Measurements from ENCODE around the gene DNM2.
A peak's percentile ranks its signal among the peaks of the same experiment; 100 is the strongest.

The DNM2 gene

DNA sequence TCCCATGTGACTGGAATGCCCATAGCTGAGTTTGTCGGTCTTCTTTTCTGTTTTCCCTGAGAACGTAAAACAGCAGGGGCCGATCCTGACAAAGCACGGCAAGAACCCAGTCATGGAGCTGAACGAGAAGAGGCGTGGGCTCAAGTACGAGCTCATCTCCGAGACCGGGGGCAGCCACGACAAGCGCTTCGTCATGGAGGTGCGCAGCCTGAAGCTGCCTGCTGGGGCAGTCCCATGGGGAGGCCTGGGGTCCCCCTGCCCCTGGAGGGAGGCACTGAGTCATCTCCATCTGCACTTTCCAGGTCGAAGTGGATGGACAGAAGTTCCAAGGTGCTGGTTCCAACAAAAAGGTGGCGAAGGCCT, 34.8 kb upstream of the DNM2 start:
- Histone ChIP-seq H3K27ac (ENCODE audit: extremely low read depth, low read depth, low read length) (no peak overlapping the region), H3K4me1 (ENCODE audit: control insufficient read depth, insufficient read depth, low read length) (no peaks in the 10 kb centered on the region), H3K36me3 (ENCODE audit: control insufficient read depth in 2 of 2, insufficient read depth in 1 of 2, low read length in 2 of 2) (peaks cover 28 to 100% of the 10 kb centered on the region in 2 experiments), H3K9me3 (ENCODE audit: control insufficient read depth, insufficient read depth, low read depth, low read length) (no peaks in the 10 kb centered on the region), H3K4me3 (ENCODE audit: low read depth, low read length) (no peak overlapping the region)
- CTCF ChIA-PET = interaction anchor here (0.7 to 2.4 kb wide), 2 partner anchors 17 to 130 kb away, joined by 3 to 6 read pairs; no protein-coding TSS in a partner anchor
- POLR2A ChIA-PET = interaction anchor here (1.2 kb wide), 1 partner anchor 13 kb away, joined by 5 read pairs; no protein-coding TSS in a partner anchor
- TF ChIP-seq ZNF37A (tag by site-specific recombination; IDR thresholded peaks at IDR 0.05) = no peak
- TF ChIP-seq ZNF600 (tag by site-specific recombination; IDR thresholded peaks at IDR 0.05) = peak; percentile 37; the same call in 1 of the 2 replicates
- 0 out of 2 replicates have a peak, but pooled peaks have one; percentile 42 for TF ChIP-seq ZIC2 (tag by site-specific recombination; IDR thresholded peaks at IDR 0.05)
- TF ChIP-seq ZNF623 (tag by site-specific recombination; IDR thresholded peaks at IDR 0.05) = no peak
- TF ChIP-seq ZNF473 (tag by site-specific recombination; IDR thresholded peaks at IDR 0.05) = no peak

DNA sequence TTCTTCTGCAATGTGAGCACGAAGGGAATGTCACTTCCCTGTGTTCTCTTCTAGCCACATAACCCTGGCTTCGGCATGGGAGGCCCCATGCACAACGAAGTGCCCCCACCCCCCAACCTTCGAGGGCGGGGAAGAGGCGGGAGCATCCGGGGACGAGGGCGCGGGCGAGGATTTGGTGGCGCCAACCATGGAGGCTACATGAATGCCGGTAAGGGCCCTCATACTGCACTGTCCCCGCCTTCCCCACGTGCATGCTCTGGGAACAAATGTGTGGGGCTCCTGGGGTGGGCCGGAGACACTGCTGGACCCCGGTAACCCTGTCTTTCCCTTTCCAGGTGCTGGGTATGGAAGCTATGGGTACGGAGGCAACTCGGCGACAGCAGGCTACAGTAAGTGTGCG, 34.3 kb upstream of the DNM2 start:
- Histone ChIP-seq H3K4me3 (ENCODE audit: low read depth, low read length) (no peak overlapping the region), H3K36me3 (ENCODE audit: control insufficient read depth in 2 of 2, insufficient read depth in 1 of 2, low read length in 2 of 2) (peaks cover 23 to 100% of the 10 kb centered on the region in 2 experiments), H3K27ac (ENCODE audit: extremely low read depth, low read depth, low read length) (no peak overlapping the region), H3K4me1 (ENCODE audit: control insufficient read depth, insufficient read depth, low read length) (no peaks in the 10 kb centered on the region), H3K9me3 (ENCODE audit: control insufficient read depth, insufficient read depth, low read depth, low read length) (no peaks in the 10 kb centered on the region)
- CTCF ChIA-PET = no interaction called here
- no peak for TF ChIP-seq KLF9 (tag by site-specific recombination; IDR thresholded peaks at IDR 0.05; ENCODE audit: low read depth)
- TF ChIP-seq ATF2 (tag by site-specific recombination; IDR thresholded peaks at IDR 0.05; ENCODE audit: low read depth) = no peak
- no peak for TF ChIP-seq ZNF596 (tag by site-specific recombination; IDR thresholded peaks at IDR 0.05)
- no peak for TF ChIP-seq EGR2 (tag by site-specific recombination; IDR thresholded peaks at IDR 0.05; ENCODE audit: low read depth)
- no peak for TF ChIP-seq ZNF670 (tag by site-specific recombination; IDR thresholded peaks at IDR 0.05; ENCODE audit: low read depth)
- no peak for TF ChIP-seq ZSCAN23 (tag by site-specific recombination; IDR thresholded peaks at IDR 0.05)
- TF ChIP-seq ZNF121 (tag by site-specific recombination; IDR thresholded peaks at IDR 0.05) = no peak
- no peak for TF ChIP-seq ZNF350 (tag by site-specific recombination; IDR thresholded peaks at IDR 0.05)
- POLR2A ChIA-PET = interaction anchor here (1.2 kb wide), 1 partner anchor 12 kb away, joined by 5 read pairs; no protein-coding TSS in a partner anchor

- Histone ChIP-seq H3K36me3 (ENCODE audit: control insufficient read depth in 2 of 2, insufficient read depth in 1 of 2, low read length in 2 of 2) (peaks cover 29 to 100% of the 10 kb centered on the region in 2 experiments), H3K9me3 (ENCODE audit: control insufficient read depth, insufficient read depth, low read depth, low read length) (no peaks in the 10 kb centered on the region), H3K27ac (ENCODE audit: extremely low read depth, low read depth, low read length) (no peak overlapping the region), H3K4me1 (ENCODE audit: control insufficient read depth, insufficient read depth, low read length) (no peaks in the 10 kb centered on the region), H3K4me3 (ENCODE audit: low read depth, low read length) (no peak overlapping the region)
- ChIA-PET CTCF (no interaction called here), POLR2A (no interaction called here)
- TF ChIP-seq ZFP3 (tag by site-specific recombination; IDR thresholded peaks at IDR 0.05; ENCODE audit: low read depth) (no peak), ZNF37A (tag by site-specific recombination; IDR thresholded peaks at IDR 0.05) (no peak), ZNF580 (tag by site-specific recombination; IDR thresholded peaks at IDR 0.05) (no peak), ZNF202 (tag by site-specific recombination; IDR thresholded peaks at IDR 0.05; ENCODE audit: borderline replicate concordance) (no peak), ZSCAN30 (tag by site-specific recombination; IDR thresholded peaks at IDR 0.05) (no peak), SCRT1 (tag by site-specific recombination; IDR thresholded peaks at IDR 0.05; ENCODE audit: borderline replicate concordance) (no peak), ZBTB8A (tag by site-specific recombination; IDR thresholded peaks at IDR 0.05) (no peak), ZNF19 (tag by site-specific recombination; IDR thresholded peaks at IDR 0.05; ENCODE audit: low read depth) (no peak), GLI4 (tag by site-specific recombination; IDR thresholded peaks at IDR 0.05) (no peak)
- TF ChIP-seq, protein P1, sequence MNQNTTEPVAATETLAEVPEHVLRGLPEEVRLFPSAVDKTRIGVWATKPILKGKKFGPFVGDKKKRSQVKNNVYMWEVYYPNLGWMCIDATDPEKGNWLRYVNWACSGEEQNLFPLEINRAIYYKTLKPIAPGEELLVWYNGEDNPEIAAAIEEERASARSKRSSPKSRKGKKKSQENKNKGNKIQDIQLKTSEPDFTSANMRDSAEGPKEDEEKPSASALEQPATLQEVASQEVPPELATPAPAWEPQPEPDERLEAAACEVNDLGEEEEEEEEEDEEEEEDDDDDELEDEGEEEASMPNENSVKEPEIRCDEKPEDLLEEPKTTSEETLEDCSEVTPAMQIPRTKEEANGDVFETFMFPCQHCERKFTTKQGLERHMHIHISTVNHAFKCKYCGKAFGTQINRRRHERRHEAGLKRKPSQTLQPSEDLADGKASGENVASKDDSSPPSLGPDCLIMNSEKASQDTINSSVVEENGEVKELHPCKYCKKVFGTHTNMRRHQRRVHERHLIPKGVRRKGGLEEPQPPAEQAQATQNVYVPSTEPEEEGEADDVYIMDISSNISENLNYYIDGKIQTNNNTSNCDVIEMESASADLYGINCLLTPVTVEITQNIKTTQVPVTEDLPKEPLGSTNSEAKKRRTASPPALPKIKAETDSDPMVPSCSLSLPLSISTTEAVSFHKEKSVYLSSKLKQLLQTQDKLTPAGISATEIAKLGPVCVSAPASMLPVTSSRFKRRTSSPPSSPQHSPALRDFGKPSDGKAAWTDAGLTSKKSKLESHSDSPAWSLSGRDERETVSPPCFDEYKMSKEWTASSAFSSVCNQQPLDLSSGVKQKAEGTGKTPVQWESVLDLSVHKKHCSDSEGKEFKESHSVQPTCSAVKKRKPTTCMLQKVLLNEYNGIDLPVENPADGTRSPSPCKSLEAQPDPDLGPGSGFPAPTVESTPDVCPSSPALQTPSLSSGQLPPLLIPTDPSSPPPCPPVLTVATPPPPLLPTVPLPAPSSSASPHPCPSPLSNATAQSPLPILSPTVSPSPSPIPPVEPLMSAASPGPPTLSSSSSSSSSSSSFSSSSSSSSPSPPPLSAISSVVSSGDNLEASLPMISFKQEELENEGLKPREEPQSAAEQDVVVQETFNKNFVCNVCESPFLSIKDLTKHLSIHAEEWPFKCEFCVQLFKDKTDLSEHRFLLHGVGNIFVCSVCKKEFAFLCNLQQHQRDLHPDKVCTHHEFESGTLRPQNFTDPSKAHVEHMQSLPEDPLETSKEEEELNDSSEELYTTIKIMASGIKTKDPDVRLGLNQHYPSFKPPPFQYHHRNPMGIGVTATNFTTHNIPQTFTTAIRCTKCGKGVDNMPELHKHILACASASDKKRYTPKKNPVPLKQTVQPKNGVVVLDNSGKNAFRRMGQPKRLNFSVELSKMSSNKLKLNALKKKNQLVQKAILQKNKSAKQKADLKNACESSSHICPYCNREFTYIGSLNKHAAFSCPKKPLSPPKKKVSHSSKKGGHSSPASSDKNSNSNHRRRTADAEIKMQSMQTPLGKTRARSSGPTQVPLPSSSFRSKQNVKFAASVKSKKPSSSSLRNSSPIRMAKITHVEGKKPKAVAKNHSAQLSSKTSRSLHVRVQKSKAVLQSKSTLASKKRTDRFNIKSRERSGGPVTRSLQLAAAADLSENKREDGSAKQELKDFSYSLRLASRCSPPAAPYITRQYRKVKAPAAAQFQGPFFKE (tag by site-specific recombination; IDR thresholded peaks at IDR 0.05; ENCODE audit: borderline replicate concordance) = no peak
- TF ChIP-seq, protein P2, sequence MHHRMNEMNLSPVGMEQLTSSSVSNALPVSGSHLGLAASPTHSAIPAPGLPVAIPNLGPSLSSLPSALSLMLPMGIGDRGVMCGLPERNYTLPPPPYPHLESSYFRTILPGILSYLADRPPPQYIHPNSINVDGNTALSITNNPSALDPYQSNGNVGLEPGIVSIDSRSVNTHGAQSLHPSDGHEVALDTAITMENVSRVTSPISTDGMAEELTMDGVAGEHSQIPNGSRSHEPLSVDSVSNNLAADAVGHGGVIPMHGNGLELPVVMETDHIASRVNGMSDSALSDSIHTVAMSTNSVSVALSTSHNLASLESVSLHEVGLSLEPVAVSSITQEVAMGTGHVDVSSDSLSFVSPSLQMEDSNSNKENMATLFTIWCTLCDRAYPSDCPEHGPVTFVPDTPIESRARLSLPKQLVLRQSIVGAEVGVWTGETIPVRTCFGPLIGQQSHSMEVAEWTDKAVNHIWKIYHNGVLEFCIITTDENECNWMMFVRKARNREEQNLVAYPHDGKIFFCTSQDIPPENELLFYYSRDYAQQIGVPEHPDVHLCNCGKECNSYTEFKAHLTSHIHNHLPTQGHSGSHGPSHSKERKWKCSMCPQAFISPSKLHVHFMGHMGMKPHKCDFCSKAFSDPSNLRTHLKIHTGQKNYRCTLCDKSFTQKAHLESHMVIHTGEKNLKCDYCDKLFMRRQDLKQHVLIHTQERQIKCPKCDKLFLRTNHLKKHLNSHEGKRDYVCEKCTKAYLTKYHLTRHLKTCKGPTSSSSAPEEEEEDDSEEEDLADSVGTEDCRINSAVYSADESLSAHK (tag by site-specific recombination; IDR thresholded peaks at IDR 0.05) = no peak
These were observed 32.7 kb upstream of the DNM2 start for GRCh38 chr19:10685210-10685609.
